ENCODE data around the gene FANCG.

FANCG gene

DNA sequence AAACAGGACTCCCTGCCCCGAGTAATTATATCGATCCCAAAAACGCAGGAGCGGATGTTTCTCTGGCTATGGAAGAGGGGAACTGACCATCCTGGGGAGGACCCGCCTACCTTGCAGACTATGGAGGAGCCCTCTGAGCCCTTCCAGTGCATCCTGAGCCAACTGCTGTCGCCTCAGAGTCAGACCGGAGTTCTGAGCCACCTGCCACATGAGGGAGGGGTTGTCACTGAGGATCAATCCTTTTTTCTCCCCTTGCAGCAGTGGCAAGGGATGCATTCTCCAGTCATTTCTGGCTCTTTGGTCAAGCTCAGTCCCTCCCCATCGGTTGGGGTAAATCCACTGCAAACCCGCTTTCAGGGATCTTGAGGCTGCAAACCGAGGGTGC is 709 bp downstream of the FANCG start:
- no peak for TF ChIP-seq EP300 (IDR thresholded peaks at IDR 0.05; ENCODE audit: borderline replicate concordance)
- no peak for TF ChIP-seq USF1 (IDR thresholded peaks at IDR 0.05)
- no peak for TF ChIP-seq CEBPB (IDR thresholded peaks at IDR 0.05)
- TF ChIP-seq MAX (IDR thresholded peaks at IDR 0.05) = no peak
- no peak for TF ChIP-seq CREB1 (IDR thresholded peaks at IDR 0.05; ENCODE audit: low read depth)
- TF ChIP-seq ZBTB7A (IDR thresholded peaks at IDR 0.05; ENCODE audit: low read depth) = no peak
- TF ChIP-seq TEAD4 (IDR thresholded peaks at IDR 0.05) = no peak
- TF ChIP-seq NFIC (IDR thresholded peaks at IDR 0.05) = no peak
- no peak for TF ChIP-seq YY1 (IDR thresholded peaks at IDR 0.05; ENCODE audit: low read depth)
- TF ChIP-seq RAD21 (IDR thresholded peaks at IDR 0.05; ENCODE audit: low read depth) = no peak
- TF ChIP-seq TAF1 (IDR thresholded peaks at IDR 0.05; ENCODE audit: low read depth) = no peak
- TF ChIP-seq EGR1 (IDR thresholded peaks at IDR 0.05) = no peak
- TF ChIP-seq FOXM1 (IDR thresholded peaks at IDR 0.05; ENCODE audit: borderline replicate concordance, low read depth) = no peak
- TF ChIP-seq TCF12 (IDR thresholded peaks at IDR 0.05; ENCODE audit: low read depth) = no peak
- TF ChIP-seq, protein P1, sequence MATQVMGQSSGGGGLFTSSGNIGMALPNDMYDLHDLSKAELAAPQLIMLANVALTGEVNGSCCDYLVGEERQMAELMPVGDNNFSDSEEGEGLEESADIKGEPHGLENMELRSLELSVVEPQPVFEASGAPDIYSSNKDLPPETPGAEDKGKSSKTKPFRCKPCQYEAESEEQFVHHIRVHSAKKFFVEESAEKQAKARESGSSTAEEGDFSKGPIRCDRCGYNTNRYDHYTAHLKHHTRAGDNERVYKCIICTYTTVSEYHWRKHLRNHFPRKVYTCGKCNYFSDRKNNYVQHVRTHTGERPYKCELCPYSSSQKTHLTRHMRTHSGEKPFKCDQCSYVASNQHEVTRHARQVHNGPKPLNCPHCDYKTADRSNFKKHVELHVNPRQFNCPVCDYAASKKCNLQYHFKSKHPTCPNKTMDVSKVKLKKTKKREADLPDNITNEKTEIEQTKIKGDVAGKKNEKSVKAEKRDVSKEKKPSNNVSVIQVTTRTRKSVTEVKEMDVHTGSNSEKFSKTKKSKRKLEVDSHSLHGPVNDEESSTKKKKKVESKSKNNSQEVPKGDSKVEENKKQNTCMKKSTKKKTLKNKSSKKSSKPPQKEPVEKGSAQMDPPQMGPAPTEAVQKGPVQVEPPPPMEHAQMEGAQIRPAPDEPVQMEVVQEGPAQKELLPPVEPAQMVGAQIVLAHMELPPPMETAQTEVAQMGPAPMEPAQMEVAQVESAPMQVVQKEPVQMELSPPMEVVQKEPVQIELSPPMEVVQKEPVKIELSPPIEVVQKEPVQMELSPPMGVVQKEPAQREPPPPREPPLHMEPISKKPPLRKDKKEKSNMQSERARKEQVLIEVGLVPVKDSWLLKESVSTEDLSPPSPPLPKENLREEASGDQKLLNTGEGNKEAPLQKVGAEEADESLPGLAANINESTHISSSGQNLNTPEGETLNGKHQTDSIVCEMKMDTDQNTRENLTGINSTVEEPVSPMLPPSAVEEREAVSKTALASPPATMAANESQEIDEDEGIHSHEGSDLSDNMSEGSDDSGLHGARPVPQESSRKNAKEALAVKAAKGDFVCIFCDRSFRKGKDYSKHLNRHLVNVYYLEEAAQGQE (IDR thresholded peaks at IDR 0.05; ENCODE audit: low read depth) = no peak

DNA sequence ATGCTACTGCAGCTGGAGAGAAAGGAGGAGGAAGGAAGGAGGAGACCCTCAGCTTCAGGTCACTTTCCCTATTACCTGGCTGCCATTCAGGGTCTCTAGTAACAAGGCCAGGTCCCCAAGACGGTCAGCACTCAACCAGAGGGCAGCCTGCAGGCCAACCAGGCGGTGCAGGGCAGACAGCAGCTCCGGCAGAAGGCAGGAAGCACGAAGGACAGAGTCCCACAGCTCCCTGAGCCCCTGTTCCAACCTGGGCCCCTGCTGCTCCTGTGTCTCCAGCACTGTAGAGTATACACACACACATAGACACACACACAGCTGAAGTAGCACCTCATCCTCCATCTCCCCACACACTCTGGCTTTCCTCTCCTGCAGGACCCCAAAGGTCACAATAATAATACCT is 1.7 kb downstream of the FANCG start:
- TF ChIP-seq EP300 (IDR thresholded peaks at IDR 0.05; ENCODE audit: borderline replicate concordance) (no peak), CREB1 (IDR thresholded peaks at IDR 0.05; ENCODE audit: low read depth) (no peak), EGR1 (IDR thresholded peaks at IDR 0.05) (no peak), YY1 (IDR thresholded peaks at IDR 0.05; ENCODE audit: low read depth) (no peak), TEAD4 (IDR thresholded peaks at IDR 0.05) (no peak), FOXM1 (IDR thresholded peaks at IDR 0.05; ENCODE audit: borderline replicate concordance, low read depth) (no peak), NFIC (IDR thresholded peaks at IDR 0.05) (no peak), TAF1 (IDR thresholded peaks at IDR 0.05; ENCODE audit: low read depth) (no peak), RAD21 (IDR thresholded peaks at IDR 0.05; ENCODE audit: low read depth) (no peak), ZBTB7A (IDR thresholded peaks at IDR 0.05; ENCODE audit: low read depth) (no peak), USF1 (IDR thresholded peaks at IDR 0.05) (no peak), MAX (IDR thresholded peaks at IDR 0.05) (no peak), TCF12 (IDR thresholded peaks at IDR 0.05; ENCODE audit: low read depth) (no peak), CEBPB (IDR thresholded peaks at IDR 0.05) (no peak)
- TF ChIP-seq, protein P1 (IDR thresholded peaks at IDR 0.05; ENCODE audit: low read depth) = no peak

GRCh38 chr9:35076848-35077247 is 2.9 kb downstream of the FANCG start:
- TF ChIP-seq, protein P1 (IDR thresholded peaks at IDR 0.05; ENCODE audit: low read depth) = no peak
- no peak for TF ChIP-seq ZBTB7A (IDR thresholded peaks at IDR 0.05; ENCODE audit: low read depth)
- no peak for TF ChIP-seq CREB1 (IDR thresholded peaks at IDR 0.05; ENCODE audit: low read depth)
- no peak for TF ChIP-seq USF1 (IDR thresholded peaks at IDR 0.05)
- no peak for TF ChIP-seq TCF12 (IDR thresholded peaks at IDR 0.05; ENCODE audit: low read depth)
- no peak for TF ChIP-seq EP300 (IDR thresholded peaks at IDR 0.05; ENCODE audit: borderline replicate concordance)
- no peak for TF ChIP-seq EGR1 (IDR thresholded peaks at IDR 0.05)
- TF ChIP-seq NFIC (IDR thresholded peaks at IDR 0.05) = no peak
- TF ChIP-seq CEBPB (IDR thresholded peaks at IDR 0.05) = no peak
- no peak for TF ChIP-seq TEAD4 (IDR thresholded peaks at IDR 0.05)
- TF ChIP-seq RAD21 (IDR thresholded peaks at IDR 0.05; ENCODE audit: low read depth) = no peak
- no peak for TF ChIP-seq FOXM1 (IDR thresholded peaks at IDR 0.05; ENCODE audit: borderline replicate concordance, low read depth)
- no peak for TF ChIP-seq TAF1 (IDR thresholded peaks at IDR 0.05; ENCODE audit: low read depth)
- no peak for TF ChIP-seq YY1 (IDR thresholded peaks at IDR 0.05; ENCODE audit: low read depth)
- TF ChIP-seq MAX (IDR thresholded peaks at IDR 0.05) = no peak
